CD4-positive, CD25-positive, alpha-beta regulatory T cell (primary cell): Measurements from ENCODE around the gene PKP4. TPM values are rescaled to one million over a fixed set of nuclear protein-coding genes. Genes with fewer than 3 reads are reported as not detected.

Experiments
- ATAC-seq, 2 donors: fragments of 150-1000 bp; cut with Tn5 transposase; one replicate each; pipeline ENCODE4 v1.10.0; 2021; ENCODE audit warnings: low read depth in 2 of 2, moderate number of reproducible peaks in 2 of 2, moderate library complexity in 1 of 2
- DNase-seq, 3 donors: peaks; one replicate each; pipeline versions ENCODE4 v3.0.0 to v3.0.0-alpha.2; 2012 to 2022; ENCODE audit warnings: mixed read lengths in 1 of 3
- H3K27ac ChIP-seq: one replicate; pipeline ENCODE4 v1.7.0; 2013; ENCODE audit warnings: mild to moderate bottlenecking, low read length; ENCODE audit not compliant: insufficient read depth, poor library complexity, severe bottlenecking
- H3K27me3 ChIP-seq: one replicate; pipeline ENCODE4 v1.7.0; 2013; ENCODE audit warnings: low read length; ENCODE audit not compliant: control insufficient read depth, insufficient read depth
- H3K36me3 ChIP-seq: one replicate; pipeline ENCODE4 v1.7.0; 2013; ENCODE audit warnings: mild to moderate bottlenecking, low read length, moderate library complexity; ENCODE audit not compliant: control insufficient read depth, insufficient read depth
- H3K4me1 ChIP-seq: 2 replicates; pipeline ENCODE4 v1.7.0; 2013; ENCODE audit warnings: mild to moderate bottlenecking, low read length; ENCODE audit not compliant: insufficient read depth, control insufficient read depth, poor library complexity, severe bottlenecking
- H3K4me3 ChIP-seq: one replicate; pipeline ENCODE4 v1.7.0; 2013; ENCODE audit warnings: low read depth, mild to moderate bottlenecking, low read length, moderate library complexity
- H3K9me3 ChIP-seq, 2 experiments: 1 replicate in 1 of 2; 2 replicates in 1 of 2; pipeline ENCODE4 v1.7.0; 2013; ENCODE audit warnings: low read length in 2 of 2, mild to moderate bottlenecking in 1 of 2, moderate library complexity in 1 of 2; ENCODE audit not compliant: control insufficient read depth in 2 of 2
- H3K27ac Mint-ChIP-seq, 3 donors: one replicate each; pipeline ENCODE4 v1.8.0; 2020 to 2022; ENCODE audit warnings: mild to moderate bottlenecking in 3 of 3, mixed read lengths in 3 of 3, moderate library complexity in 2 of 3
- H3K27me3 Mint-ChIP-seq: one replicate; pipeline ENCODE4 v1.8.0; 2022; ENCODE audit warnings: mild to moderate bottlenecking, mixed read lengths
- H3K36me3 Mint-ChIP-seq: one replicate; pipeline ENCODE4 v1.8.0; 2020; ENCODE audit warnings: mixed read lengths
- H3K4me1 Mint-ChIP-seq, 4 donors: one replicate each; pipeline ENCODE4 v1.8.0; 2020 to 2022; ENCODE audit warnings: mixed read lengths in 4 of 4, mild to moderate bottlenecking in 1 of 4
- H3K4me3 Mint-ChIP-seq, 4 donors: one replicate each; pipeline ENCODE4 v1.8.0; 2020 to 2022; ENCODE audit warnings: mild to moderate bottlenecking in 4 of 4, mixed read lengths in 4 of 4, moderate library complexity in 3 of 4
- H3K9me3 Mint-ChIP-seq, 7 donors: one replicate each; pipeline ENCODE4 v1.8.0; 2020 to 2022; ENCODE audit warnings: mixed read lengths in 7 of 7, mild to moderate bottlenecking in 3 of 7, moderate library complexity in 2 of 7
- polyA plus RNA-seq, 4 donors: library from polyadenylated mRNA; unstranded; fragments of 300-500 nt; fragmentation: Illumina TruSeq; gene quantifications; one replicate each; pipeline ENCODE4 v1.2.3, GENCODE V29; 2021
- total RNA-seq: library from RNA; stranded (reverse); gene quantifications from one replicate; pipeline ENCODE4 v1.2.3, GENCODE V29; 2022

Gene PKP4
- total and polyA plus RNA-seq, 5 donors from 2014 or later = 1.9 to 21.9 (median 4.5) TPM

- no peak overlapping the region for H3K4me3 Mint-ChIP-seq
- H3K36me3 Mint-ChIP-seq = peaks cover 16% of the 10 kb centered on the region
- no peak for DNase-seq
- H3K27me3 Mint-ChIP-seq = no peaks in the 10 kb centered on the region
- Histone ChIP-seq H3K36me3 (no peaks in the 10 kb centered on the region), H3K4me1 (no peaks in the 10 kb centered on the region), H3K27ac (no peak overlapping the region), H3K27me3 (no peaks in the 10 kb centered on the region), H3K9me3 (no peaks in the 10 kb centered on the region), H3K4me3 (no peak overlapping the region)
- H3K9me3 Mint-ChIP-seq = no peaks in the 10 kb centered on the region
- no peak overlapping the region for H3K27ac Mint-ChIP-seq
- H3K4me1 Mint-ChIP-seq = no peaks in the 10 kb centered on the region
- no peak for ATAC-seq
These were observed 190.9 kb downstream of the PKP4 start for GRCh38 chr2:158647436-158648231.

GRCh38 chr2:158649846-158650245, 193.1 kb downstream of the PKP4 start:
- H3K27ac Mint-ChIP-seq = no peak overlapping the region
- ATAC-seq = no peak
- no peaks in the 10 kb centered on the region for H3K9me3 Mint-ChIP-seq

GRCh38 chr2:158650646-158651357, 194.1 kb downstream of the PKP4 start:
- no peaks in the 10 kb centered on the region for H3K4me1 ChIP-seq
- no peak for ATAC-seq
- no peaks in the 10 kb centered on the region for H3K27me3 ChIP-seq
- no peak overlapping the region for H3K27ac ChIP-seq
- peaks cover 11% of the 10 kb centered on the region for H3K36me3 Mint-ChIP-seq
- no peaks in the 10 kb centered on the region for H3K9me3 Mint-ChIP-seq
- no peaks in the 10 kb centered on the region for H3K36me3 ChIP-seq
- H3K27ac Mint-ChIP-seq = peak overlapping the region in 2 of 3 donors; percentile 14 to 38
- H3K4me3 ChIP-seq = no peak overlapping the region
- H3K4me1 Mint-ChIP-seq = no peaks in the 10 kb centered on the region
- no peaks in the 10 kb centered on the region for H3K27me3 Mint-ChIP-seq
- no peak for DNase-seq
- H3K4me3 Mint-ChIP-seq = no peak overlapping the region
- H3K9me3 ChIP-seq = no peaks in the 10 kb centered on the region

More at GRCh38 chr2:158649846-158650245, 193.1 kb downstream of the PKP4 start:
- H3K36me3 Mint-ChIP-seq = peaks cover 10% of the 10 kb centered on the region
- no peaks in the 10 kb centered on the region for H3K4me1 Mint-ChIP-seq
- Histone ChIP-seq H3K4me1 (no peaks in the 10 kb centered on the region), H3K27ac (no peak overlapping the region), H3K36me3 (no peaks in the 10 kb centered on the region), H3K4me3 (no peak overlapping the region), H3K9me3 (no peaks in the 10 kb centered on the region), H3K27me3 (no peaks in the 10 kb centered on the region)
- no peak overlapping the region for H3K4me3 Mint-ChIP-seq
- H3K27me3 Mint-ChIP-seq = no peaks in the 10 kb centered on the region
- DNase-seq = no peak

GRCh38 chr2:158651358-158652057, 194.8 kb downstream of the PKP4 start:
- Histone ChIP-seq H3K9me3 (no peaks in the 10 kb centered on the region), H3K27ac (no peak overlapping the region), H3K27me3 (no peaks in the 10 kb centered on the region), H3K4me3 (no peak overlapping the region), H3K36me3 (no peaks in the 10 kb centered on the region), H3K4me1 (no peaks in the 10 kb centered on the region)
- no peaks in the 10 kb centered on the region for H3K4me1 Mint-ChIP-seq
- peak in 1 of 3 donors; percentile 3 for DNase-seq
- no peak for ATAC-seq
- peak overlapping the region in 2 of 3 donors; percentile 14 to 38 for H3K27ac Mint-ChIP-seq
- no peak overlapping the region for H3K4me3 Mint-ChIP-seq
- no peaks in the 10 kb centered on the region for H3K9me3 Mint-ChIP-seq
- peaks cover 17% of the 10 kb centered on the region for H3K36me3 Mint-ChIP-seq
- no peaks in the 10 kb centered on the region for H3K27me3 Mint-ChIP-seq

- H3K27ac Mint-ChIP-seq = peak overlapping the region in 1 of 3 donors; percentile 10
- peaks cover 31% of the 10 kb centered on the region for H3K36me3 Mint-ChIP-seq
These were observed 198.9 kb downstream of the PKP4 start for GRCh38 chr2:158655628-158656027.

GRCh38 chr2:158656492-158657229, 199.9 kb downstream of the PKP4 start:
- H3K27me3 Mint-ChIP-seq = no peaks in the 10 kb centered on the region
- peak overlapping the region in 1 of 3 donors; percentile 10 for H3K27ac Mint-ChIP-seq
- Histone ChIP-seq H3K4me3 (no peak overlapping the region), H3K27me3 (no peaks in the 10 kb centered on the region), H3K27ac (no peak overlapping the region), H3K4me1 (no peaks in the 10 kb centered on the region), H3K9me3 (no peaks in the 10 kb centered on the region), H3K36me3 (peaks cover 3% of the 10 kb centered on the region)
- ATAC-seq (no peak), DNase-seq (no peak)
- H3K9me3 Mint-ChIP-seq = no peaks in the 10 kb centered on the region
- peaks cover 38% of the 10 kb centered on the region for H3K36me3 Mint-ChIP-seq
- no peaks in the 10 kb centered on the region for H3K4me1 Mint-ChIP-seq
- no peak overlapping the region for H3K4me3 Mint-ChIP-seq

More at GRCh38 chr2:158655628-158656027, 198.9 kb downstream of the PKP4 start:
- H3K27me3 Mint-ChIP-seq = no peaks in the 10 kb centered on the region
- Histone ChIP-seq H3K36me3 (no peaks in the 10 kb centered on the region), H3K4me3 (no peak overlapping the region), H3K4me1 (no peaks in the 10 kb centered on the region), H3K27me3 (no peaks in the 10 kb centered on the region), H3K9me3 (no peaks in the 10 kb centered on the region), H3K27ac (no peak overlapping the region)
- no peaks in the 10 kb centered on the region for H3K9me3 Mint-ChIP-seq
- no peak overlapping the region for H3K4me3 Mint-ChIP-seq
- H3K4me1 Mint-ChIP-seq = no peaks in the 10 kb centered on the region
- ATAC-seq (no peak), DNase-seq (no peak)

GRCh38 chr2:158658396-158658795, 201.6 kb downstream of the PKP4 start:
- no peak overlapping the region for H3K4me3 Mint-ChIP-seq
- Histone ChIP-seq H3K36me3 (peaks cover 7% of the 10 kb centered on the region), H3K9me3 (no peaks in the 10 kb centered on the region), H3K4me3 (no peak overlapping the region), H3K27ac (no peak overlapping the region), H3K4me1 (no peaks in the 10 kb centered on the region), H3K27me3 (no peaks in the 10 kb centered on the region)
- H3K9me3 Mint-ChIP-seq = no peaks in the 10 kb centered on the region
- no peak overlapping the region for H3K27ac Mint-ChIP-seq
- DNase-seq (no peak), ATAC-seq (no peak)
- H3K27me3 Mint-ChIP-seq = no peaks in the 10 kb centered on the region
- H3K36me3 Mint-ChIP-seq = peaks cover 38% of the 10 kb centered on the region
- no peaks in the 10 kb centered on the region for H3K4me1 Mint-ChIP-seq
